GM21526 (cell line): ENCODE data around the gene MISFA.
A peak's percentile ranks its signal among the peaks of the same experiment; 100 is the strongest.
"Not testable (repeated sequence)": the region's sequence is repeated elsewhere in the genome, so short reads cannot be mapped to it uniquely, and the experiment has no call there.

Source experiments
- ATAC-seq: cut with Tn5 transposase; IDR thresholded peaks from one replicate; pipeline ENCODE4 v1.9.1; 2021; ENCODE audit warnings: moderate library complexity; ENCODE audit not compliant: unreplicated experiment, low FRiP score

Gene MISFA

GRCh38 chr11:18599739-18600230 is at the start of gene MISFA:
Gene MISFA (plus strand): TSS chr11:18599789. CDS start chr11:18599929, 140 bp downstream.
- no peak for ATAC-seq

GRCh38 chr11:18563090-18563730 is 36.4 kb upstream of the MISFA start:
- no peak for ATAC-seq

GRCh38 chr11:18564149-18564548 is 35.4 kb upstream of the MISFA start:
- no peak for ATAC-seq

- ATAC-seq, result no peak
Measured at GRCh38 chr11:18566406-18566805, 33.2 kb upstream of the MISFA start.

- no peak for ATAC-seq
Measured at GRCh38 chr11:18567081-18567480, 32.5 kb upstream of the MISFA start.

- no peak for ATAC-seq
Measured at GRCh38 chr11:18575361-18575760, 24.2 kb upstream of the MISFA start.

GRCh38 chr11:18578975-18579598 is 20.5 kb upstream of the MISFA start:
- ATAC-seq, result no peak

GRCh38 chr11:18580113-18580766 is 19.3 kb upstream of the MISFA start:
- no peak for ATAC-seq

- no peak for ATAC-seq
Measured at GRCh38 chr11:18581825-18582224, 17.8 kb upstream of the MISFA start.

- peak; percentile 64 for ATAC-seq
Measured at GRCh38 chr11:18588297-18589252, 11.0 kb upstream of the MISFA start, which contains the start of gene UEVLD. Gene UEVLD (minus strand): TSS chr11:18588734. CDS start chr11:18588654, 80 bp downstream.

- no peak for ATAC-seq
Measured at GRCh38 chr11:18590571-18590970, 9.0 kb upstream of the MISFA start.

- ATAC-seq, result not testable (repeated sequence)
Measured at GRCh38 chr11:18594088-18594487, 5.5 kb upstream of the MISFA start.

GRCh38 chr11:18594999-18595749 is 4.4 kb upstream of the MISFA start:
- no peak for ATAC-seq

GRCh38 chr11:18600915-18601569 is 1.5 kb downstream of the MISFA start:
- no peak for ATAC-seq

GRCh38 chr11:18608376-18608775 is 8.8 kb downstream of the MISFA start:
- no peak for ATAC-seq

- ATAC-seq, result no peak
Measured at GRCh38 chr11:18611196-18611595, 11.6 kb downstream of the MISFA start.

GRCh38 chr11:18612394-18612793 is 12.8 kb downstream of the MISFA start:
- ATAC-seq, result no peak

GRCh38 chr11:18614667-18615066 is 15.1 kb downstream of the MISFA start:
- ATAC-seq, result no peak
